Measurements from ENCODE around the gene CEBPZOS. TPM values are rescaled to one million over a fixed set of nuclear protein-coding genes. Genes with fewer than 3 reads are reported as not detected.

The CEBPZOS gene
- 10 to 100 TPM; 46.3 to 60.3 (median 59.8) TPM for polyA plus RNA-seq (ENCODE audit: insufficient read length in 4 of 4)

GRCh38 chr2:37196320-37197195 lies at the start of gene CEBPZOS:
TSS of gene CEBPZOS (plus strand) at chr2:37196496. CDS start at chr2:37199705, 3,209 bp downstream.
- peak; percentile 75 to 82 (median 78) for DNase-seq (ENCODE audit: low read depth in 4 of 4, low spot score in 3 of 4)

GRCh38 chr2:37148325-37148724 lies 48.0 kb upstream of the CEBPZOS start:
- no peak for DNase-seq (ENCODE audit: low read depth in 4 of 4, low spot score in 3 of 4)

- DNase-seq (ENCODE audit: low read depth in 4 of 4, low spot score in 3 of 4), result no peak
Observed at GRCh38 chr2:37149626-37150322, 46.5 kb upstream of the CEBPZOS start.

- no peak for DNase-seq (ENCODE audit: low read depth in 4 of 4, low spot score in 3 of 4)
Observed at GRCh38 chr2:37153224-37153623, 43.1 kb upstream of the CEBPZOS start.

- no peak for DNase-seq (ENCODE audit: low read depth in 4 of 4, low spot score in 3 of 4)
Observed at GRCh38 chr2:37154785-37155184, 41.5 kb upstream of the CEBPZOS start.

GRCh38 chr2:37156071-37156856 lies 40.0 kb upstream of the CEBPZOS start:
- DNase-seq (ENCODE audit: low read depth in 4 of 4, low spot score in 3 of 4), result peak; percentile 42 to 59 (median 50)

GRCh38 chr2:37156857-37157714 lies 39.2 kb upstream of the CEBPZOS start, which contains the start of gene EIF2AK2:
TSS of gene EIF2AK2 (minus strand) at chr2:37156980. CDS start at chr2:37147806, 9,174 bp downstream.
- DNase-seq (ENCODE audit: low read depth in 4 of 4, low spot score in 3 of 4), result peak; percentile 27 to 65 (median 55)

- no peak for DNase-seq (ENCODE audit: low read depth in 4 of 4, low spot score in 3 of 4)
Observed at GRCh38 chr2:37164757-37165156, 31.5 kb upstream of the CEBPZOS start.

- no peak for DNase-seq (ENCODE audit: low read depth in 4 of 4, low spot score in 3 of 4)
Observed at GRCh38 chr2:37167636-37168180, 28.6 kb upstream of the CEBPZOS start.

- DNase-seq (ENCODE audit: low read depth in 4 of 4, low spot score in 3 of 4), result peak in 1 of 4 donors; percentile 12
Observed at GRCh38 chr2:37168217-37168981, 27.9 kb upstream of the CEBPZOS start.

- DNase-seq (ENCODE audit: low read depth in 4 of 4, low spot score in 3 of 4), result no peak
Observed at GRCh38 chr2:37171624-37171950, 24.7 kb upstream of the CEBPZOS start.

GRCh38 chr2:37173741-37174140 lies 22.6 kb upstream of the CEBPZOS start:
- no peak for DNase-seq (ENCODE audit: low read depth in 4 of 4, low spot score in 3 of 4)

- DNase-seq (ENCODE audit: low read depth in 4 of 4, low spot score in 3 of 4), result no peak
Observed at GRCh38 chr2:37180006-37180639, 16.2 kb upstream of the CEBPZOS start.

GRCh38 chr2:37180640-37181039 lies 15.7 kb upstream of the CEBPZOS start:
- DNase-seq (ENCODE audit: low read depth in 4 of 4, low spot score in 3 of 4), result no peak

GRCh38 chr2:37181726-37182684 lies 14.3 kb upstream of the CEBPZOS start:
- no peak for DNase-seq (ENCODE audit: low read depth in 4 of 4, low spot score in 3 of 4)

GRCh38 chr2:37188570-37188969 lies 7.7 kb upstream of the CEBPZOS start, which contains the start of gene SULT6B1:
TSS of gene SULT6B1 (minus strand) at chr2:37188670. CDS start at chr2:37188640, 30 bp downstream.
- no peak for DNase-seq (ENCODE audit: low read depth in 4 of 4, low spot score in 3 of 4)

Data from left renal pelvis (tissue), 4 donors.